ENCODE results near the gene ZNF423.

- TF ChIP-seq ZBTB26 (CRISPR knock-in tag; IDR thresholded peaks at IDR 0.05; ENCODE audit: borderline replicate concordance) (no peak), HNF4A (CRISPR knock-in tag; IDR thresholded peaks at IDR 0.05) (no peak), ZFP82 (CRISPR knock-in tag; IDR thresholded peaks at IDR 0.05; ENCODE audit: borderline replicate concordance) (no peak), SUZ12 (IDR thresholded peaks at IDR 0.05; ENCODE audit: low read depth, low read length) (no peak), MEIS2 (CRISPR knock-in tag; IDR thresholded peaks at IDR 0.05) (no peak), ZNF17 (CRISPR knock-in tag; IDR thresholded peaks at IDR 0.05) (no peak), FOSL2 (CRISPR knock-in tag; IDR thresholded peaks at IDR 0.05) (no peak), NFIC (IDR thresholded peaks at IDR 0.05; ENCODE audit: low read length) (no peak), ZNF432 (CRISPR knock-in tag; IDR thresholded peaks at IDR 0.05; ENCODE audit: borderline replicate concordance) (no peak), ZNF350 (CRISPR knock-in tag; IDR thresholded peaks at IDR 0.05; ENCODE audit: borderline replicate concordance, low read depth) (no peak), ZBTB2 (CRISPR knock-in tag; IDR thresholded peaks at IDR 0.05; ENCODE audit: low read depth) (no peak), HNRNPK (IDR thresholded peaks at IDR 0.05; ENCODE audit: low read depth, low read length, poor library complexity, severe bottlenecking) (no peak), ZNF121 (CRISPR knock-in tag; IDR thresholded peaks at IDR 0.05) (no peak), CTCF (CRISPR knock-in tag; IDR thresholded peaks at IDR 0.05) (no peak)
Measured at GRCh38 chr16:49499869-49500610, 355.9 kb downstream of the ZNF423 start.

Data from HepG2 (cell line).